ENCODE results near the gene HCCS.

The HCCS gene

DNA sequence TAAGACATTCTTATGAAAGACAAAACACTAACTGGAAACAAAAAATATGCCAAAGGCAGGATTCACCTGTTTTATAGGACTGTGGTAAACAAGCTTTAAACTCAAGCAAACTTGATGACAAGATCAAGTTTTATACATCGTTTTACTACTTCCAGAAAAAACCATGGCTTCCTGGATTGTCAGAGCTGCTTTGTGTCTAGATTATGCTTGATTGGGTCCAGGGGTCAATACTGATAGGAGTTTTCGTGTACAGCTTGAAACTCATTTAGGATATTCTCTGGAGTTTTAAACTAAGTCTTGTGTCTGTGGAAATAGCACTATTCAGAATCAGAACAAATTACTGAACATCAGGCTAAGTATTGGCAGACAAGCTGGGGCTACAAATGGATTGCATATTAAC lies 13.0 kb downstream of the HCCS start:
- DNase-seq: no peak

DNA sequence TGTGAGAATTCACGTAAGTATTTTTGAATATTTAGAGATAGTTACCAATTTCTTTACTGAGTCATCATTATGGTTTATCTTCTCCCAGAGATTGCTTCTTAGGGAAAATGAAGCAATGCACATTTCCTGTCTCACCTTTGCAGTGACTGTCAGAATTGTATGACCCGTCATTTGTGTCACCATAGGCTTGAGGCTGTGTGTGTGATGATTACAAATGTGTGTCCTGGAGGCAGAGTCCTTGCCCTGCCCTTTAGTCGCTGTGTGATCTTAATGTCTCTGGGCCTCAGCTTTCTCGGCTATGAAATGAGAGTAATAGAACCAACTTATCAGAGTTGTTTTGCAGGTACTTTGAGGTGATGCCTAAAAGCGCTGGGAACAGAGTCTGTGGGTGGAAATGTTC lies 13.9 kb downstream of the HCCS start:
- no peak for DNase-seq

DNA sequence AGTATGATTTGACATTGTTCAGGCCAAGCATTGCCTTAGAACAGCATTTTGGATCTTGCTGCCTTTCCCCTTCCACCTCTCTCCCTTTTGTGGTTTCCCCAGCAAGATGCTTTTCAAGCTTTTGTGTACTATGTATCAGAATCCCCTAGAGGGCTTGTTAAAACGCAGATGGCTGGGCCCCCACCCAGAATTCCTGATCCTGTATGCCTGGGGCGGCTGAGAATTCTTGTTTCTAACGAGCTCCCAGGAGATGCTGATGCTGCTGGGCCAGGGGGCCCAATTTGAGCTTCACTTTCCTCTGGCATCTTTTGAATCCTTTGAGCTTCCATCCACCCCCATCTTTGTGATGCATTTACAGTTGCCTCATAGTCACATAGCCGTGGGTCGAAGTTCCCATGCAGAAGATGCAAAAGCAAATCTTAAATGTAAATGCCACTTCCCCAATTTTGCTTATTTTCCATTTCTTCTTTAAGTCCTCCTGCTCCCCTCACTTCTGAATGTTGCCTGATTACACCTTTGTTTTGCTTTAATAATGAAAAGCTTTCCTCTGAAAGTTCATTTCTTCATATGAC lies 18.5 kb downstream of the HCCS start:
- no peak for DNase-seq

DNA sequence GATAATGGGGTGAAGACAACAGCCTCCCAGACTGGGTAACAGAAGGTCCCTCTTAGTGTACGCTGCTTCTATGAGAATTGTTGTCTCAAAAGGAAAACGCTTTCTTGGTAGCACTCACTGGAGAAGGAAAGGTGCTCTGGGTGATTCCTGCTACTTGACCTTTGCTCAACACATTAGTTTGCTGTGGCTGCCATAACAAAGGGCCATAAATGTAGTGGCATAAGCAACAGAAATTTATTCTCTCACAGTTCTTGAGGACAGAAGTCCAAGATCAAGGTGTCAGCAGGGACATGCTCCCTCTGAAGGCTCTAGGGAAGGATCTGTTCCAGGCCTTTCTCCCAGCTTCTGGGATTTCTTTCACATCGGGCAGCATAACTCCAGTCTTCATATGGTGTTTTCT lies 19.0 kb downstream of the HCCS start:
- DNase-seq: no peak

DNA sequence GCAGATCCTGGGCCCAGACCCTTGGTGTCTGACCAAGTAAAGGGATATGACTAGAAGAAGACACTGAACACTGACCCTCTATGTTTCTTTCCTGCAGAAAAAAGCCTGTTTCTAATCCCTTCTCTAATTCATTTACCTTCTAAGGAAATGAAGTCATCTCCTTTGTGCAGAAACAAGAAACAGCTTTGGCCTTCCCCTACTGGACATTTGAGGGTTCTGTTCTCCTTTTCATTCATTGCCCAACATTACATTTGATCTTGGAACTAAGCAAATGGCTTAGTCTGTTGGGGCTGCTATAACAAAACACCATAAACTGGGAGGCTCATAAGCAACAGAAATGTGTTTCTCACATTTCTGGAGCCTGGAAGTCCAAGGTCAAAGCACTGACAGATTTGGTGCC lies 20.0 kb downstream of the HCCS start:
- DNase-seq: no peak

DNA sequence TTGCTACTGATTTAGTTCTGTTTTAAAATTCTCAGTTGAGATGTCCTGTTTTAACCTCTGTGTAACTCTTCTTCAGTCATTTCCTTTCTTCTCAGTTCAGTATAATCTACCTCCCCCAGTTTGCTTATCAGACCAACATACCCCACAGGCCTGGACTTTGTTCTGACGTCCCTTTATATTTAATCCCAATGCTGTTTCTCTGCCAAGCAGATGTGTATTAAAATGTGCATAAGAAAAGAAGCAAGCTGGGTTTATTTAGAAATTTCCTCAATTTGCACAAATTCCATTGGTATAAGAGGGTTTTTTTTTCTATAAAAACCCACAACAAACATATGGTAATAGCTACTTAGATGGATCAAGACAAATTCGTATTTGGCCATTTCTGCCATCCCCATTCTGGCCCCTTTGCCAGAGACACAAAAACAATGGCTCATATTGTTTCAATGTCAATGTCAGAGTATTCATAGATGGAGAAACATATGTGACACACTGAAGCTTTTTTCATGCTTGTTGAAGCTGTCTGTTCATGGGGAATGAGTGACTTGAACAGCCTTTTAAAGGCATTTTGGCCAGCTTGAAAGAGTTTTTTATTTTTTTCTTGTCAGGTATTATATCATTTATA lies 24.5 kb downstream of the HCCS start:
- no peak for DNase-seq

DNA sequence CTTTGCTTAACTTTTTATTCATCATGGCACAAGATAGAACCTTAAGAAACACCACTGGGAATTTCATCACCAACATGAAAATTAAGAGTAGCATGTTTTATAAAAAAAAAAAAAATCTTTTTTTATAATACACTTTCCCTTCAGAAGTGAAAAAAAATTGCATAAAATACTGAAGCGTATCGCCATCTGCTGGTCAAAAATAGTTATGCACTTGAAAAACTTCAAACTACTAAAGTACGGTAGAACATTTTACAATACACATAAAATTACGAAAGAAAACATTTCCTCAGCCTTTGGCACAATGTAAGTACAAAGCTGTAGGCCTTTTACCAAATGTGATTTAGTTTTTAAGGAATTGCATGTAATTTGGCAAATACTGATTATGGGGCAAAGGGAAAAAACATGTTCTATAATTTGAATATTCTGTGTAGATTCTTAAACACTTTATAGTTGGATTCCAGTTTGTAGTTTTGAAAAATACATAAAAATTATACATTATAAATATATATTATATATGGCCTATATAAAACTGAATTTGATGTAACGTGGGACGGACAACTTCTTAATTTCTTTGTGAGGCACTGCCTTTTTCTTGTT lies 26.5 kb downstream of the HCCS start:
- peak; percentile 21 for DNase-seq

DNA sequence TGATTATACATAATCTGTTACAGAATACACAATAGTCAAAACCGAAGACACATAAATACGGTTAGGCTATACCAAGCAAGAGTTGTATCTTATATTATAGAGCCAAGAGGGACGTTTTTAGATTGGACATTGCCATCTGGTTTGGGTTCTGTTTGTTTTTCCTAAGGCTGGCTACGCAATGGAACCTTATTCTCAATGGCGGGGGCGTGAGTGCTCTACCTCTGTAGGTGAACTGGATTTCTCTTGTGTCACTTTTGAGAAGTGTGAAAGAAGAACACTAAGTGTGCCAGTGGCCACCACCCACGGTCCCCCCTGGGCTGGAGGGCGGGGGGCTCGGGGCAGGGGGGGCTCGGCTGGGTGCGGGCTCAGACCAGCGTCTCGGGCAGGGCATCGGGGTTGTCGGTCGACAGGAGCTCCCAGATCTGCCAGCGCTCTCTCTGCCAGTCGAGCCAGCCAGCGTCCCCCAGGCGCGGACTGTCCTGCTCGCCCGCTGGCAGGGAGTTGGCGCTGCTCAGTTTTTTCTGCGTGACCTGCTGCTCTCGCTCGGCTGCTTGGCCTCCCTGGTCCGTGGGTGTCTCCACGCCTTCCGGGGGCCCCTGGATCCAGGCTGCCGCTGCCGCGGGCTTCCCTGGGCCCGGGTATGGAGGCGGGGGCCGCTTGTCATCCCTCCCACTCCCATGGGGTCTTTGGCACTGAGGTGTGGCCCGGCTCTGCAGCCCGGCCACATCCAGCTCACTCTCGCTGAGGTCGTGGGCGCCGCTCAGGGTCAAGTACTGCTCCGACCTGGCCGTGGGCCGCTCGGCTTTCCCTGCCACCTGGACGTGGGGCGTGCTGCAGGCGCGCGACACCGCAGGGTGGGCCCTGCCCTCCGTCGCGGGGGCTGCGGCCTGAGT lies 27.6 kb downstream of the HCCS start:
- DNase-seq: no peak

DNA sequence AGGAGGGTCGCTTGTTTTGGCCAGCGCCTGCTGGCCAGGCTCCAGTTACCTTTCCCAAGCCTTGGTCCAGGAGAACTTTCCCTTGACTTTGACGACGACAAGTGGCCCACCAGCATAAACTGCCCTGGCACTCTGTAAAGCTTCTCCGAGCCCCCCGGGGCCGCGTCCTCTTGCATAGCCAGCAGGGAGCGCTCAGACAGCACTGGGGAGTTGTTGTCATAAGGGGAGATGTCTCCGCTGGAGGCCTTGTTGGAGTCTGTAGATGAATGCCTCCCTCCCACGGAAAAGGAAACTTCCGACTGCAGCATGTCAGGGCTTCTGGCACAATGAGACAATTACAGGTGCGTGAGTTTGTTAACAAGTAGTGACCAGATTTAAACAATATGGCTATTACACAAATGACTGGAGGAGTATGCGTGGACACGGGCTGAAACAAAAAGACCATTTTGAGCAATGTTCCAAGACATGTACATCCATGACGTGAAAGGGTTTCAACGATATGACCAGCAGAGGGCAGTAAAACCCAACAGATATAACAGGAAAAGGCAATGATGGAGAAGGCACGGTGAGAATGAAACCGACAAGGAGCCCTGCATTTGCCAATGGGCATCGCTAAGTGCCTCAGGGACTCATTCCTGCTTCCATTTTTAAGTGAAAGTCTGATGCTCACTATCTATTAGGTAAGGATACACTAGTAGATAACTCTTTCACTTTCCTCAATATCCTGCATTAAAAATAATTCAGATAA lies 33.0 kb downstream of the HCCS start:
- peak; percentile 50 for DNase-seq

DNA sequence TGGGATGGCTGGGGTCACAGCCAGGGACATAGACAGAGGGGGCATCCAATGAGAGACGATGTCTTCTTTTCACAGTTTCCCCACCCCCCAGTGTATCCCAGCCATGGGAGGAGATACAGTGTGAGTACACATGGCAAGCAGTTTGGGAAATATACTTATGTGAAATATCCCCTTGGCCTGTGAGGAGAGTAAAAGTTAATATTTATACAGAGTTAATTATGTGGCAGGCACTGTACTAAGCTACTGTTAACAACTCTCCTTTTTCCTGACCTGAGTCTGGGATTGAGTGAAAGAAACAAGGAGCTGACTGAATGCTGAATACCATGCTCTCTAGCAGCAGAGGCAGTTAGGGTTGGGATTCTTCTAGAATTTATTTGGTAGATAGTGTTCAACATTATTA lies 35.3 kb downstream of the HCCS start:
- no peak for DNase-seq

DNA sequence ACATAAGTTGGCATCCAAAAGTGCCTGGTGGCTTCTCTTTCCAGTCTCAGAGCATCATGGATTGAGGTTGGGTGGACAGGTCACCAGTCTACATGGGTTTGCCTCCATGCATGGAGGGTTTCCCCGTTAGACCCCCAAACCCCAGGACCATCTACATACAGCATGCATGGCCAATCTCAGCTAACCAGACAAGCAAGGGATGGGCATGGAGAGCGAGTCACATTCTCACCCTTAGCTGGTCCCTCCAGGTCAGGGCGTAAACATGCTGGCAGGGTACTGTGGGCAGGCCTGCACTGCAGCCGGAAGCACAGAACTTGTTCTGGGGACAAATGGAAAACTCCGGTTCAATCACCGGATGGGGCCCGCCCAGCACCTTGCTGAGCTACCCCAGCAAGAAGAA lies 37.3 kb downstream of the HCCS start:
- DNase-seq: no peak

DNA sequence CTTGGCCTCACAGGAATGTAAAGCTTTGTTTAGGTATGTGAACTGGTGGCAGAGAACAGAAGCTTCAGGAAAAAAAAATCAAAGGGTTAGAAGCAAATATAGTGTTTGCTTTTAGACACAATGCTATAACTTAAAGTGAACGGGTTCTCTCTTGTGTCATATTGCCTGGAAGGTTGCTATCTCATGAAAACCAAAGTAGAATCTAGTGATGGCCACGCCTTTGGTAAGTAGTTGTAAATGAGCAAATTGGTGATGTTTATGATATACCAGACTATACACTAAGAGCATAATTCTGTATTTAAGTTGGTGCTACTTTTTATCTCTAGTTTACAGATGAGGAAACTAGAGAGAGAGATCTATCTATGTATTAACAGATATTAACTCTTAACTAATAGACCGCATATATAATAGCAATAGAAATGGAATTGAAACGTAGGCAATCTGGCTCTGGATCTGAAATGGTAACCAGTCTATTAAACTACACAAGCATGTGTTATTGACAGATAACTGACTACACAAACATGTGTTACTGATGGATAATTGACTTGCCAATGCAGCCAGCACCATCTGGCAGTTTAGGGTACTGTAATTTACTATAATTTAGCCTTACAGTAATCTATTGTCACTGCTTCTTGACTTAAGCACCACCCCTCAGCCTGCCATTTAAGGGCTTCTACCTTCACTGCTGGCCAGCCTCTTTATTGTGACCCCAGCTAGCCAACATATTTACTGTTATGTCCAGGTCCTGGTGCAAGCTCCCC lies 40.8 kb downstream of the HCCS start:
- no peak for DNase-seq

DNA sequence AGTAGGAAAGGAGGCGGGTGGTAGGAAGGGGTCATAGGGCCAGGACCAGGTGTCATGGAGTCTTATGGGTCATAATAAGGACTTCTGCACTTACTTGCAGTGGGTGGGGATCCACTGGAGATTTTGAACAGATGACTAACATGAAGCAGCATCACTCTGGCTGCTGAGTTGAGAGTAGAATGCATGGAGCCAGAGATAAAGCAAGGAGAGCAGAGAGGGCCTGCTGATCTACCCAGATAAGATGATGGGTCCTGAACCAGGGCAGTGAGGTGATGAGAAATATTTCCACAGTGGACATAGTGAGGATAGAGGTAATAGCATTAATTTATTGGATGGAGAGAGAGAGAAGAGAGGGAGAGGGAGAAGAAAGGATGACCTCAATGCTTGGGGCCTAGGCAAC lies 48.0 kb downstream of the HCCS start:
- DNase-seq: no peak

DNA sequence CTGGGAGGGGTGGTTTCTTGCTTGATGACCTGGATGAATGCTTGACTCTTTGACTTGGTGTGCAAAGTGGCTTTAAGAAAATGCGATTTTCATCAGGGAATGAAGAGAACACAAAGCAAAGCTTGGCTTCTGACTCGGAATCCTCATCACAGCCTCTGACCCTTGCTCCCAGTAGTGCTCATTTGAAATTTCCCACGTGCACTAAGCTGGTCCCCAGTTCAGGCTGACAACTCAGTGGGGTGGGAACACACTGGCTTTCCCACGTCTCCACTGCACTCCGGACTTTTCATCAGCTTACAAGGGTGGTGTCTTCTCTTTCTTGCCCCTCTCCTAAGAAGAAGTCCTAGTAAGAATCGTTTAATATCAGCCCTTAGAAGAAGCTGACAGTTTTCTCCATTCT lies 53.3 kb downstream of the HCCS start:
- no peak for DNase-seq

DNA sequence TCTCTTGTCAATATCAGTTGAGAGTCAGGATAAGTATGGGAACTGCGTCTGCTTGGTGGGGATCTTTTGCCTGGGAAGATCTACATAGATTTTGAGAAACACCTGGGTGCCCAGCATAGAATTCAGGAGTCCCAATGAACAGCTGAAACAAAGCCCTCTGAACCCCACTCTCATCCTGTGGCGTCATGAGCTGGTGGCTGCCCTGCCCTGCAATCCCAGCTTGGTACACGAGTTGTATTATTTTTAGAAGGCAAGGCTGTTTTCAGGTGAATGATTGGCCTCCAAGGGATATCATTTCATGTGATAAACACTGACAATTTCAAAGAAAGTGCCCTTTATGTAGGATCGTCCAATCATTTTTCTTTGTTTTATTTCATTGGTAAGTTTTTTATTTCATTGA lies 60.8 kb downstream of the HCCS start:
- DNase-seq: no peak

DNA sequence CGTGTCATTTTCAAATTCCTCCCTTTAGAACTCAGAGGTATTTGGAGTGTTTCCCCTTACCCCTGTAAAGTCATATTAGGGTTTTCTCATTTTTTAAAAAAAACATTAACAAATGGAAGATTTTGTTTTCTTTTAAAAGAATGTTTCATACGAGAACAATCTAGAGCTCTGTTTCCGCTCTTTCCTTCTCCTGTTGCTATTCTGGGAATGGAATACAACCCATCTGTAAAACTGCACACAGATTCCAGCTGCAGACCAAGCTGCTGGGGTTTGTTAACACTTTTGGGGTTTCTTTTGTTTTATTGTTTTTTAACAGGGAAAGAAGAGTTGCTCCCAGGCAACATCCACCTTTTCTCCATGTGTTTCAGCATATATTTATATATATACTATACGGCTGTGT lies 61.3 kb downstream of the HCCS start:
- no peak for DNase-seq
